MM.1S (cell line): ENCODE measurements around the gene MPO.

Source experiments
- DNase-seq: peaks from one replicate; pipeline ENCODE4 v3.0.0-alpha.2; 2015
- H2AFZ ChIP-seq: fragments of 300-600 bp; sonication (generic); 2 replicates; pipeline ENCODE4 v1.6.0; 2016; ENCODE audit warnings: antibody characterized with exemption, low read length
- H3F3A ChIP-seq: fragments of 300-600 bp; sonication (generic); 2 replicates; pipeline ENCODE4 v1.6.1; 2016; ENCODE audit warnings: mild to moderate bottlenecking, antibody characterized with exemption, low read length, moderate library complexity, mixed read lengths; ENCODE audit not compliant: insufficient read depth
- H3K27ac ChIP-seq: fragments of 300-600 bp; sonication (generic); 2 replicates; pipeline ENCODE4 v1.5.1; 2016; ENCODE audit warnings: mild to moderate bottlenecking, low read length
- H3K27me3 ChIP-seq: fragments of 300-600 bp; sonication (generic); replicated peaks from 2 replicates; pipeline ENCODE4 v1.6.0; 2016; ENCODE audit warnings: low read length; ENCODE audit not compliant: insufficient read depth
- H3K36me3 ChIP-seq: fragments of 300-600 bp; sonication (generic); replicated peaks from 2 replicates; pipeline ENCODE4 v1.6.1; 2016; ENCODE audit warnings: mild to moderate bottlenecking, low read length, mixed read lengths; ENCODE audit not compliant: insufficient read depth
- H3K4me1 ChIP-seq: fragments of 300-600 bp; sonication (generic); 2 replicates; pipeline ENCODE4 v1.6.1; 2016; ENCODE audit warnings: low read length, mixed read lengths
- H3K4me2 ChIP-seq: fragments of 300-600 bp; sonication (generic); 2 replicates; pipeline ENCODE4 v1.6.0; 2016; ENCODE audit warnings: low read depth, low read length
- H3K4me3 ChIP-seq: fragments of 300-600 bp; sonication (generic); 2 replicates; pipeline ENCODE4 v1.5.1; 2016; ENCODE audit warnings: low read length, mixed read lengths
- H3K79me2 ChIP-seq: fragments of 300-600 bp; sonication (generic); 2 replicates; pipeline ENCODE4 v1.6.1; 2016; ENCODE audit warnings: mixed run types, low read length, mixed read lengths
- H3K9ac ChIP-seq: fragments of 300-600 bp; sonication (generic); 2 replicates; pipeline ENCODE4 v1.6.1; 2016; ENCODE audit warnings: low read length, mixed read lengths
- H3K9me2 ChIP-seq: fragments of 300-600 bp; sonication (generic); replicated peaks from 2 replicates; pipeline ENCODE4 v1.6.1; 2016; ENCODE audit warnings: mild to moderate bottlenecking, low read length, mixed read lengths; ENCODE audit not compliant: insufficient read depth
- H3K9me3 ChIP-seq: fragments of 300-600 bp; sonication (generic); replicated peaks from 2 replicates; pipeline ENCODE4 v1.6.1; 2016; ENCODE audit warnings: mild to moderate bottlenecking, low read length, mixed read lengths; ENCODE audit not compliant: insufficient read depth
- H4K20me1 ChIP-seq: fragments of 300-600 bp; sonication (generic); 2 replicates; pipeline ENCODE4 v1.6.1; 2016; ENCODE audit warnings: mild to moderate bottlenecking, low read length, moderate library complexity, mixed read lengths; ENCODE audit not compliant: insufficient read depth
- CTCF ChIP-seq: fragments of 300-600 bp; sonication (generic); IDR thresholded peaks from 2 replicates; pipeline ENCODE4 v1.5.1; 2016; ENCODE audit warnings: antibody characterized with exemption, low read length, mixed read lengths
- EZH2 ChIP-seq: fragments of 300-600 bp; sonication (generic); optimal IDR thresholded peaks from 2 replicates; pipeline ENCODE3; 2017; ENCODE audit warnings: low read depth, mild to moderate bottlenecking, antibody characterized with exemption, low read length, mixed read lengths
- EZH2phosphoT487 ChIP-seq: fragments of 300-600 bp; sonication (generic); IDR thresholded peaks from 2 replicates; pipeline ENCODE4 v1.6.1; 2018; ENCODE audit warnings: antibody characterized with exemption, low read length

MPO gene

GRCh38 chr17:58284613-58285421 lies 4.1 kb upstream of the MPO start:
- H3K9ac ChIP-seq: no peak overlapping the region
- DNase-seq: no peak

GRCh38 chr17:58283674-58284612 lies 3.2 kb upstream of the MPO start:
- no peak overlapping the region for H3K4me2 ChIP-seq
- no peaks in the 10 kb centered on the region for H3K9me2 ChIP-seq
- no peak overlapping the region for H3K27ac ChIP-seq
- H3K27me3 ChIP-seq: peaks cover 19% of the 10 kb centered on the region
- no peaks in the 10 kb centered on the region for H3K79me2 ChIP-seq
- H3K36me3 ChIP-seq: no peaks in the 10 kb centered on the region
- no peaks in the 10 kb centered on the region for H3K9me3 ChIP-seq
- no peak overlapping the region for H3K4me3 ChIP-seq
- no peak for TF ChIP-seq CTCF
- no peaks in the 10 kb centered on the region for H4K20me1 ChIP-seq
- no peak overlapping the region for H2AFZ ChIP-seq
- no peak for DNase-seq
- H3K4me1 ChIP-seq: peaks cover 6% of the 10 kb centered on the region; the same call in 1 of the 2 replicates
- no peaks in the 10 kb centered on the region for H3F3A ChIP-seq
- no peak overlapping the region for H3K9ac ChIP-seq

More at GRCh38 chr17:58284613-58285421, 4.1 kb upstream of the MPO start:
- Histone ChIP-seq H2AFZ (no peak overlapping the region), H3K4me2 (no peak overlapping the region), H3K4me3 (no peak overlapping the region), H3F3A (no peaks in the 10 kb centered on the region), H3K9me2 (no peaks in the 10 kb centered on the region), H3K9me3 (no peaks in the 10 kb centered on the region), H3K4me1 (peaks cover 6% of the 10 kb centered on the region; the same call in 1 of the 2 replicates), H3K27ac (no peak overlapping the region), H3K79me2 (no peaks in the 10 kb centered on the region), H4K20me1 (no peaks in the 10 kb centered on the region), H3K27me3 (peaks cover 11% of the 10 kb centered on the region), H3K36me3 (no peaks in the 10 kb centered on the region)
- no peak for TF ChIP-seq CTCF

- no peaks in the 10 kb centered on the region for H3K9me3 ChIP-seq
- H2AFZ ChIP-seq: no peak overlapping the region
- no peaks in the 10 kb centered on the region for H3K79me2 ChIP-seq
- peaks cover 32% of the 10 kb centered on the region for H3K27me3 ChIP-seq
- H3F3A ChIP-seq: no peaks in the 10 kb centered on the region
- H3K4me3 ChIP-seq: no peak overlapping the region
- no peaks in the 10 kb centered on the region for H3K4me1 ChIP-seq
- no peak for DNase-seq
- no peak overlapping the region for H3K4me2 ChIP-seq
- H3K9ac ChIP-seq: no peak overlapping the region
- no peaks in the 10 kb centered on the region for H3K36me3 ChIP-seq
- TF ChIP-seq EZH2: no peak
- TF ChIP-seq EZH2phosphoT487: no peak
- no peak for TF ChIP-seq CTCF
- no peak overlapping the region for H3K27ac ChIP-seq
- H3K9me2 ChIP-seq: no peaks in the 10 kb centered on the region
- no peaks in the 10 kb centered on the region for H4K20me1 ChIP-seq
Measured at GRCh38 chr17:58282442-58282841, 1.7 kb upstream of the MPO start.
